A673 (cell line): ENCODE data around the gene FGF12. TPM values are rescaled to one million over a fixed set of nuclear protein-coding genes. Genes with fewer than 3 reads are reported as not detected.

Experiments used
- BruUV-seq: library from RNA; stranded (reverse); fragments of 400-500 nt; replicated peaks from 2 replicates; lab custom pipeline; 2021; lab: Mats Ljungman, UMichigan
- CTCF ChIA-PET: fragments of 300-600 bp; sonication (Branson Sonifier 250); formaldehyde crosslinking; loops from one replicate; lab custom pipeline; 2022; ENCODE audit warnings: antibody characterized with exemption; lab: Charles Lee
- POLR2A ChIA-PET: fragments of 300-600 bp; sonication (Branson Sonifier 250); formaldehyde crosslinking; loops from one replicate; lab custom pipeline; 2022; ENCODE audit warnings: antibody characterized with exemption; ENCODE audit not compliant: low non-redundant PET; lab: Charles Lee
- DNase-seq: peaks from one replicate; pipeline ENCODE4 v3.0.0-alpha.2; 2015; ENCODE audit warnings: low spot score
- H3K27ac ChIP-seq: fragments of 200-600 bp; sonication (generic); 2 replicates; pipeline ENCODE4 v1.5.1; 2016; ENCODE audit warnings: mixed run types, low read depth, mild to moderate bottlenecking, mixed read lengths, antibody characterized with exemption, low read length; ENCODE audit not compliant: poor library complexity, severe bottlenecking
- H3K27me3 ChIP-seq: fragments of 200-600 bp; sonication (generic); replicated peaks from 2 replicates; pipeline ENCODE4 v1.6.1; 2017; ENCODE audit warnings: mixed run types, low read depth, mild to moderate bottlenecking, mixed read lengths, antibody characterized with exemption, low read length; ENCODE audit not compliant: insufficient read depth, poor library complexity
- H3K36me3 ChIP-seq: fragments of 200-600 bp; sonication (generic); 2 replicates; pipeline ENCODE4 v1.6.1; 2016; ENCODE audit warnings: mixed run types, mild to moderate bottlenecking, mixed read lengths, antibody characterized with exemption, low read length; ENCODE audit not compliant: insufficient read depth, poor library complexity, severe bottlenecking
- H3K4me1 ChIP-seq: fragments of 200-600 bp; sonication (generic); 2 replicates; pipeline ENCODE4 v1.6.1; 2017; ENCODE audit warnings: mixed run types, mild to moderate bottlenecking, mixed read lengths, antibody characterized with exemption, low read length; ENCODE audit not compliant: insufficient read depth, poor library complexity, severe bottlenecking
- H3K4me3 ChIP-seq: fragments of 200-600 bp; sonication (generic); 2 replicates; pipeline ENCODE4 v1.5.1; 2016; ENCODE audit warnings: low read depth, mixed run types, mild to moderate bottlenecking, mixed read lengths, low read length; ENCODE audit not compliant: poor library complexity, severe bottlenecking
- H3K9me3 ChIP-seq: fragments of 200-600 bp; sonication (generic); 2 replicates; pipeline ENCODE4 v1.6.1; 2016; ENCODE audit warnings: mixed run types, low read depth, mild to moderate bottlenecking, mixed read lengths, antibody characterized with exemption, low read length; ENCODE audit not compliant: poor library complexity, severe bottlenecking
- CTCF ChIP-seq: fragments of 300-800, 200-600 bp; sonication (generic); conservative IDR thresholded peaks from 2 replicates; pipeline ENCODE4 v1.5.1; 2017; ENCODE audit warnings: low read depth, mild to moderate bottlenecking, antibody characterized with exemption, low read length, moderate library complexity, mixed read lengths
- EZH2 ChIP-seq: fragments of 200-600 bp; sonication (generic); IDR thresholded peaks from 2 replicates; pipeline ENCODE4 v1.6.1; 2017; ENCODE audit warnings: borderline replicate concordance, low read depth, mild to moderate bottlenecking, mixed read lengths, antibody characterized with exemption, low read length; ENCODE audit not compliant: poor library complexity, severe bottlenecking
- intact Hi-C: fragments of 100-400 bp; cut with micrococcal nuclease; formaldehyde crosslinking; loops from one replicate; pipeline ENCODE4 v1.10.0; 2022; ENCODE audit not compliant: unreplicated experiment
- total RNA-seq: library from RNA; stranded (reverse); gene quantifications from 2 replicates; pipeline ENCODE4 v1.2.3, GENCODE V29; 2021

FGF12 gene
- total RNA-seq, 1 experiment from 2014 or later, result 2.3 TPM

DNA sequence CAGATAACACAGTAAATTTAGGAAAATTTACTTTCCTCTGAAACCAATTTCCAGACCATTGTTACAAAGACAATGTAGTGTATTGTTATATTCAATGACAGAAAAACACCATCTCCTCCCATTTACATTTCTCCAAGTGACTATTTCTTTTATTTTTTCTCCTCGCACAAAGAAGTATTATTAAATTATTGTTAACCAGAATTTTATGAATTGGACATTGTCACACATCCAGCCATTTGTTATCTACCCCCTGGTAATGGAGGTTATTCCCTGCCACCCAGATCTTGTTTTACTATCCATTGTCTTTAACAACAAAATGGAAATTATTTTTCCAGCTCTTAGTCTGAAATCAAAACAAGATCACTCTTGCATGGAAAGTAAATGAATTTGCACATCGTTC, 511.3 kb downstream of the FGF12 start:
- no peaks in the 10 kb centered on the region for H3K27me3 ChIP-seq
- H3K9me3 ChIP-seq, result no peaks in the 10 kb centered on the region
- intact Hi-C loops, result no loop called here
- no peak overlapping the region for H3K4me3 ChIP-seq
- CTCF ChIA-PET, result no interaction called here
- peaks cover 11% of the 10 kb centered on the region for H3K4me1 ChIP-seq
- POLR2A ChIA-PET, result no interaction called here
- BruUV-seq, result no TSS peak
- no peak overlapping the region for H3K27ac ChIP-seq
- no peak for DNase-seq
- no peaks in the 10 kb centered on the region for H3K36me3 ChIP-seq
- TF ChIP-seq CTCF, result no peak
- TF ChIP-seq EZH2, result no peak

- no peak for DNase-seq
- ChIA-PET CTCF (no interaction called here), POLR2A (no interaction called here)
- Histone ChIP-seq H3K4me1 (peaks cover 13% of the 10 kb centered on the region), H3K9me3 (no peaks in the 10 kb centered on the region), H3K27me3 (no peaks in the 10 kb centered on the region), H3K4me3 (no peak overlapping the region), H3K36me3 (no peaks in the 10 kb centered on the region), H3K27ac (no peak overlapping the region)
- TF ChIP-seq CTCF (no peak), EZH2 (no peak)
- intact Hi-C loops, result no loop called here
- BruUV-seq, result no TSS peak
Observed at GRCh38 chr3:192212979-192213378, 514.4 kb downstream of the FGF12 start.

- peaks cover 20% of the 10 kb centered on the region for H3K4me1 ChIP-seq
- no peaks in the 10 kb centered on the region for H3K9me3 ChIP-seq
- H3K27ac ChIP-seq, result no peak overlapping the region
- no peaks in the 10 kb centered on the region for H3K27me3 ChIP-seq
- CTCF ChIA-PET, result no interaction called here
- intact Hi-C loops, result no loop called here
- H3K36me3 ChIP-seq, result no peaks in the 10 kb centered on the region
- POLR2A ChIA-PET, result interaction anchor here (0.7 kb wide), 1 partner anchor 39 kb away, joined by 4 read pairs; no protein-coding TSS in a partner anchor
- no TSS peak for BruUV-seq
- H3K4me3 ChIP-seq, result no peak overlapping the region
- TF ChIP-seq CTCF (peak; percentile 51), EZH2 (no peak)
- no peak for DNase-seq
Observed at GRCh38 chr3:192212335-192212734, 515.0 kb downstream of the FGF12 start.
